Heart right ventricle (tissue), 16 donors: ENCODE data around the gene PRKN. TPM values are rescaled to one million over a fixed set of nuclear protein-coding genes. Genes with fewer than 3 reads are reported as not detected.

Source experiments
- ATAC-seq, 8 donors: fragments of 200-7000 bp; cut with Tn5 transposase; one replicate each; pipeline ENCODE4 v1.9.1; 2020; ENCODE audit warnings: mild to moderate bottlenecking in 8 of 8, moderate library complexity in 8 of 8, moderate number of reproducible peaks in 1 of 8
- DNase-seq, 2 donors: peaks; one replicate each; pipeline ENCODE4 v3.0.0-alpha.2; 2020
- H3K27ac ChIP-seq, 10 donors: fragments of 200-600 bp; sonication (generic) in 2 of 10; one replicate each; pipeline versions ENCODE4 v1.5.0 to v1.8.0; 2020 to 2022; ENCODE audit warnings: mild to moderate bottlenecking in 3 of 10
- H3K27me3 ChIP-seq, 7 donors: fragments of 200-600 bp; one replicate each; pipeline ENCODE4 v1.8.0; 2021 to 2022; ENCODE audit warnings: mild to moderate bottlenecking in 2 of 7
- H3K36me3 ChIP-seq, 9 donors: fragments of 200-600 bp; sonication (generic) in 1 of 9; one replicate each; pipeline versions ENCODE4 v1.5.0 to v1.8.0; 2020 to 2022; ENCODE audit warnings: mild to moderate bottlenecking in 2 of 9
- H3K4me1 ChIP-seq, 9 donors: fragments of 200-600 bp; sonication (generic) in 1 of 9; one replicate each; pipeline versions ENCODE4 v1.5.0 to v1.8.0; 2020 to 2022; ENCODE audit warnings: mild to moderate bottlenecking in 4 of 9
- H3K4me3 ChIP-seq, 10 donors: fragments of 200-600 bp; sonication (generic) in 2 of 10; one replicate each; pipeline versions ENCODE4 v1.5.0 to v1.8.0; 2020 to 2022; ENCODE audit warnings: mild to moderate bottlenecking in 7 of 10, moderate library complexity in 2 of 10
- H3K9me3 ChIP-seq, 11 donors: fragments of 200-600 bp in 10 of 11; sonication (generic) in 2 of 11; one replicate each; pipeline versions ENCODE4 v1.5.0 to v1.8.0; 2013 to 2022; ENCODE audit warnings: mild to moderate bottlenecking in 2 of 11, control low read depth in 1 of 11, moderate library complexity in 1 of 11
- CTCF ChIP-seq, 9 donors: fragments of 200-600 bp; sonication (generic) in 2 of 9; IDR thresholded peaks; one replicate each; pipeline versions ENCODE4 v1.5.0 to v1.8.0; 2021 to 2022; ENCODE audit warnings: antibody characterized with exemption in 9 of 9, mild to moderate bottlenecking in 5 of 9, moderate library complexity in 1 of 9
- WGBS, 2 donors: extraction: QIAGEN DNeasy Blood & Tissue Kit; methylation state at CpG; one replicate each; pipeline ENCODE4 v1.1.7; 2013; ENCODE audit warnings: inconsistent platforms in 1 of 2; 5-methylcytosine and 5-hydroxymethylcytosine counted together
- intact Hi-C, 10 donors: fragments of 100-400 bp; cut with DNase I; formaldehyde crosslinking; loops; one replicate each; pipeline versions ENCODE4 v1.11.1 to v1.14.2; 2022
- polyA plus RNA-seq, 2 donors: library from polyadenylated mRNA; stranded (reverse); fragments of 200-250 nt; gene quantifications; one replicate each; pipeline ENCODE4 v1.2.3, GENCODE V29; 2013
- total RNA-seq, 10 donors: library from RNA; stranded (reverse); fragmentation: NEBNext Ultra II Directional in 3 of 10; extraction: Animal tissue kit (Norgen Biotek cat#: 25700) in 3 of 10; gene quantifications; one replicate each; pipeline versions ENCODE4 v1.2.1 to v1.2.4, GENCODE V29; 2021 to 2023
- donor health status: Arrhythmogenic right ventricular cardiomyopathy.
- donor health status: ischemic (EF 13 %, LVEDD 7.1; RV severe dilation, severe dysfunction).
- donor health status: healthy with polysubstance abuse.
- donor health status: DM: no; HTN: yes; CAD: no.
- donor health status: DM: no; HTN: no; CAD: no.
- donor health status: ischemic (EF 25% LVEDD 6.9; RV normal size, moderate dysfunction).
- donor health status: ischemic (EF 25% LVEDD 5.7; RV mildly dilated, moderate dysfunction).
- donor health status: healthy.
- donor health status: DM: yes; HTN: yes; CAD: no.
- donor health status: Ischemic cardiomyopathy.
- donor health status: ischemic (EF 35%, LVEDD 5.7; RV mildly dilated, moderate dysfunction).
- donor health status: nonischemic (EF 11% LVEDD 7.7; RV severe dilation, severe dysfunction).
- donor health status: DM: yes; HTN: yes; CAD: no.
- donor health status: PGD.
- donor health status: ischemic (EF 29% LVEDD 5.4; RV normal size, mild dysfunction).
- donor health status: nonischemic (EF 23%, LVEDD 6.1; RV moderate dilation, normal function).

PRKN gene
- total and polyA plus RNA-seq, 12 donors, result 2.3 to 27.7 (median 26.3) TPM

GRCh38 chr6:161915456-161915964 is 812.1 kb downstream of the PRKN start:
- Histone ChIP-seq H3K4me3 (no peak overlapping the region), H3K27me3 (no peaks in the 10 kb centered on the region), H3K27ac (no peak overlapping the region), H3K9me3 (no peaks in the 10 kb centered on the region), H3K36me3 (no peaks in the 10 kb centered on the region), H3K4me1 (no peaks in the 10 kb centered on the region)
- intact Hi-C loops, result no loop called here
- WGBS, 2 donors, result 92 to 94% methylated on average over 4 of the region's 4 CpGs
- ATAC-seq, result no peak
- DNase-seq, result no peak
- TF ChIP-seq CTCF (IDR thresholded peaks at IDR 0.05), result no peak

GRCh38 chr6:161908872-161909271 is 818.7 kb downstream of the PRKN start:
- Histone ChIP-seq H3K9me3 (no peaks in the 10 kb centered on the region), H3K36me3 (no peaks in the 10 kb centered on the region), H3K4me3 (no peak overlapping the region), H3K4me1 (no peaks in the 10 kb centered on the region), H3K27me3 (no peaks in the 10 kb centered on the region), H3K27ac (no peak overlapping the region)
- TF ChIP-seq CTCF (IDR thresholded peaks at IDR 0.05), result no peak
- ATAC-seq (no peak), DNase-seq (no peak)
- intact Hi-C loops, result no loop called here
- WGBS, 2 donors, result 75 to 79% methylated on average over 7 of the region's 7 CpGs

GRCh38 chr6:161906571-161906970 is 821.0 kb downstream of the PRKN start:
- no peaks in the 10 kb centered on the region for H3K27me3 ChIP-seq
- H3K9me3 ChIP-seq, result no peaks in the 10 kb centered on the region
- H3K4me1 ChIP-seq, result no peaks in the 10 kb centered on the region
- intact Hi-C loops, result no loop called here
- WGBS, 2 donors, result 94% methylated on average over 5 of the region's 5 CpGs
- H3K4me3 ChIP-seq, result no peak overlapping the region
- no peak for TF ChIP-seq CTCF (IDR thresholded peaks at IDR 0.05)
- no peak overlapping the region for H3K27ac ChIP-seq
- H3K36me3 ChIP-seq, result no peaks in the 10 kb centered on the region
- DNase-seq, result no peak
- ATAC-seq, result no peak

- no peak for TF ChIP-seq CTCF (IDR thresholded peaks at IDR 0.05)
- Histone ChIP-seq H3K36me3 (no peaks in the 10 kb centered on the region), H3K9me3 (no peaks in the 10 kb centered on the region), H3K27ac (no peak overlapping the region), H3K27me3 (no peaks in the 10 kb centered on the region), H3K4me1 (no peaks in the 10 kb centered on the region), H3K4me3 (no peak overlapping the region)
- ATAC-seq, result no peak
- 68 to 92% methylated on average over 2 of the region's 2 CpGs for WGBS, 2 donors
- DNase-seq, result no peak
- intact Hi-C loops, result no loop called here
Observed at GRCh38 chr6:161903584-161904212, 823.9 kb downstream of the PRKN start.
